Smooth muscle cell (in vitro differentiated cells): ENCODE measurements around the gene ZDHHC5. TPM values are rescaled to one million over a fixed set of nuclear protein-coding genes. Genes with fewer than 3 reads are reported as not detected.

Source experiments
- DNase-seq: peaks from one replicate; lab custom pipeline; 2025; ENCODE audit not compliant: unreplicated experiment; lab: John Stamatoyannopoulos, UW
- H2AFZ ChIP-seq: fragments of 200-600 bp; sonication (generic); 2 replicates; pipeline ENCODE4 v1.6.0; 2016; ENCODE audit warnings: antibody characterized with exemption, low read depth, mild to moderate bottlenecking
- H3F3A ChIP-seq: fragments of 200-600 bp; sonication (generic); 2 replicates; pipeline ENCODE4 v1.6.0; 2017; ENCODE audit warnings: antibody characterized with exemption, low read depth
- H3K27ac ChIP-seq: fragments of 200-600 bp; sonication (generic); 2 replicates; pipeline ENCODE4 v1.5.1; 2016; ENCODE audit warnings: low read depth, mild to moderate bottlenecking
- H3K27me3 ChIP-seq: fragments of 200-600 bp; sonication (generic); 2 replicates; pipeline ENCODE4 v1.6.1; 2016; ENCODE audit warnings: low read depth, mild to moderate bottlenecking
- H3K36me3 ChIP-seq: fragments of 200-600 bp; sonication (generic); 2 replicates; pipeline ENCODE4 v1.5.1; 2016; ENCODE audit warnings: low read depth
- H3K4me1 ChIP-seq: fragments of 200-600 bp; sonication (generic); 2 replicates; pipeline ENCODE4 v1.5.1; 2016; ENCODE audit warnings: low read depth
- H3K4me2 ChIP-seq: fragments of 200-600 bp; sonication (generic); 2 replicates; pipeline ENCODE4 v1.6.0; 2016; ENCODE audit warnings: mild to moderate bottlenecking
- H3K4me3 ChIP-seq: fragments of 200-600 bp; sonication (generic); 2 replicates; pipeline ENCODE4 v1.5.1; 2016; ENCODE audit warnings: mild to moderate bottlenecking
- H3K79me2 ChIP-seq: fragments of 200-600 bp; sonication (generic); 2 replicates; pipeline ENCODE4 v1.6.0; 2016; ENCODE audit warnings: low read depth, mild to moderate bottlenecking
- H3K9ac ChIP-seq: fragments of 200-600 bp; sonication (generic); 2 replicates; pipeline ENCODE4 v1.6.0; 2016; ENCODE audit warnings: low read depth
- H3K9me3 ChIP-seq: fragments of 200-600 bp; sonication (generic); replicated peaks from 2 replicates; pipeline ENCODE4 v1.5.1; 2016; ENCODE audit warnings: low read depth
- H4K20me1 ChIP-seq: fragments of 200-600 bp; sonication (generic); 2 replicates; pipeline ENCODE4 v1.6.0; 2016; ENCODE audit warnings: low read depth
- WGBS: methylation state at CpG from one replicate; pipeline ENCODE4 v1.1.7; 2016; ENCODE audit warnings: low lambda C conversion rate; 5-methylcytosine and 5-hydroxymethylcytosine counted together
- polyA plus RNA-seq: library from polyadenylated mRNA; unstranded; fragments of >200 nt; fragmentation: Nextera tagmentation; extraction: Ambion mirVana; gene quantifications from 2 replicates; pipeline ENCODE4 v1.2.1, GENCODE V29; 2016
- total RNA-seq: library from RNA; depleted of rRNA; stranded (reverse); fragments of >200 nt; gene quantifications from 2 replicates; pipeline ENCODE4 v1.2.3, GENCODE V29; 2014
- TF ChIP-seq, protein P1 (sequence below): fragments of 200-600 bp; sonication (generic); IDR thresholded peaks from 2 replicates; pipeline ENCODE4 v1.5.1; 2017; ENCODE audit warnings: borderline replicate concordance, mild to moderate bottlenecking, antibody characterized with exemption; ENCODE audit not compliant: insufficient read depth, poor library complexity, severe bottlenecking

ZDHHC5 gene
- total and polyA plus RNA-seq, 2 experiments from 2014 or later, result 34.5 to 38.0 TPM

- peak overlapping the region; percentile 95 for H3K9ac ChIP-seq
- H3K27ac ChIP-seq, result peak overlapping the region; percentile 31
- peaks cover 31% of the 10 kb centered on the region for H3K4me1 ChIP-seq
- H2AFZ ChIP-seq, result no peak overlapping the region
- peaks cover 24% of the 10 kb centered on the region for H3K79me2 ChIP-seq
- H3K36me3 ChIP-seq, result no peaks in the 10 kb centered on the region
- peak overlapping the region; percentile 100 for H3K4me3 ChIP-seq
- 2% methylated on average over 13 of the region's 15 CpGs for WGBS
- no peaks in the 10 kb centered on the region for H3K27me3 ChIP-seq
- DNase-seq, result peak; percentile 26
- peak overlapping the region; percentile 98 for H3K4me2 ChIP-seq
- H3K9me3 ChIP-seq, result no peaks in the 10 kb centered on the region
- TF ChIP-seq, protein P1, sequence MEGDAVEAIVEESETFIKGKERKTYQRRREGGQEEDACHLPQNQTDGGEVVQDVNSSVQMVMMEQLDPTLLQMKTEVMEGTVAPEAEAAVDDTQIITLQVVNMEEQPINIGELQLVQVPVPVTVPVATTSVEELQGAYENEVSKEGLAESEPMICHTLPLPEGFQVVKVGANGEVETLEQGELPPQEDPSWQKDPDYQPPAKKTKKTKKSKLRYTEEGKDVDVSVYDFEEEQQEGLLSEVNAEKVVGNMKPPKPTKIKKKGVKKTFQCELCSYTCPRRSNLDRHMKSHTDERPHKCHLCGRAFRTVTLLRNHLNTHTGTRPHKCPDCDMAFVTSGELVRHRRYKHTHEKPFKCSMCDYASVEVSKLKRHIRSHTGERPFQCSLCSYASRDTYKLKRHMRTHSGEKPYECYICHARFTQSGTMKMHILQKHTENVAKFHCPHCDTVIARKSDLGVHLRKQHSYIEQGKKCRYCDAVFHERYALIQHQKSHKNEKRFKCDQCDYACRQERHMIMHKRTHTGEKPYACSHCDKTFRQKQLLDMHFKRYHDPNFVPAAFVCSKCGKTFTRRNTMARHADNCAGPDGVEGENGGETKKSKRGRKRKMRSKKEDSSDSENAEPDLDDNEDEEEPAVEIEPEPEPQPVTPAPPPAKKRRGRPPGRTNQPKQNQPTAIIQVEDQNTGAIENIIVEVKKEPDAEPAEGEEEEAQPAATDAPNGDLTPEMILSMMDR, result no peak
- H3F3A ChIP-seq, result peaks cover 10% of the 10 kb centered on the region
- H4K20me1 ChIP-seq, result peaks cover 54% of the 10 kb centered on the region
These were observed 28.4 kb upstream of the ZDHHC5 start for GRCh38 chr11:57639321-57640067.

GRCh38 chr11:57640068-57640800 is 27.7 kb upstream of the ZDHHC5 start:
- H3K4me3 ChIP-seq, result peak overlapping the region; percentile 100
- H3K9me3 ChIP-seq, result no peaks in the 10 kb centered on the region
- H3K27me3 ChIP-seq, result no peaks in the 10 kb centered on the region
- H4K20me1 ChIP-seq, result peaks cover 62% of the 10 kb centered on the region
- peak overlapping the region; percentile 98 for H3K4me2 ChIP-seq
- no peaks in the 10 kb centered on the region for H3K36me3 ChIP-seq
- peaks cover 24% of the 10 kb centered on the region for H3K79me2 ChIP-seq
- no peak overlapping the region for H2AFZ ChIP-seq
- H3K9ac ChIP-seq, result no peak overlapping the region
- DNase-seq, result no peak
- peak overlapping the region; percentile 31 for H3K27ac ChIP-seq
- H3K4me1 ChIP-seq, result peaks cover 33% of the 10 kb centered on the region
- peaks cover 13% of the 10 kb centered on the region for H3F3A ChIP-seq
- WGBS, result 18% methylated on average over 9 of the region's 9 CpGs
- TF ChIP-seq, protein P1, result no peak

GRCh38 chr11:57641011-57641807 is 26.7 kb upstream of the ZDHHC5 start:
- no peak overlapping the region for H3K4me3 ChIP-seq
- H3K9ac ChIP-seq, result no peak overlapping the region
- peaks cover 71% of the 10 kb centered on the region for H4K20me1 ChIP-seq
- no peak overlapping the region for H3K27ac ChIP-seq
- peaks cover 33% of the 10 kb centered on the region for H3K4me1 ChIP-seq
- no peaks in the 10 kb centered on the region for H3K36me3 ChIP-seq
- peak overlapping the region; percentile 98 for H3K4me2 ChIP-seq
- peaks cover 24% of the 10 kb centered on the region for H3K79me2 ChIP-seq
- 69% methylated on average over 7 of the region's 7 CpGs for WGBS
- TF ChIP-seq, protein P1, result peak; percentile 46
- peaks cover 15% of the 10 kb centered on the region for H3F3A ChIP-seq
- no peak for DNase-seq
- H2AFZ ChIP-seq, result no peak overlapping the region
- no peaks in the 10 kb centered on the region for H3K27me3 ChIP-seq
- H3K9me3 ChIP-seq, result no peaks in the 10 kb centered on the region
